GM19328 (cell line): ENCODE data around the gene BCL11B.

Experiments
- ATAC-seq: cut with Tn5 transposase; IDR thresholded peaks from one replicate; pipeline ENCODE4 v1.9.1; 2021; ENCODE audit warnings: mild to moderate bottlenecking, moderate library complexity; ENCODE audit not compliant: unreplicated experiment

BCL11B gene

GRCh38 chr14:99185436-99186068 lies 86.4 kb downstream of the BCL11B start:
- no peak for ATAC-seq

- no peak for ATAC-seq
These were observed 88.3 kb downstream of the BCL11B start for GRCh38 chr14:99183716-99184115.

GRCh38 chr14:99183311-99183710 lies 88.7 kb downstream of the BCL11B start:
- no peak for ATAC-seq

- ATAC-seq, result no peak
These were observed 89.3 kb downstream of the BCL11B start for GRCh38 chr14:99182548-99183250.

- ATAC-seq, result no peak
These were observed 90.0 kb downstream of the BCL11B start for GRCh38 chr14:99181804-99182520.

- ATAC-seq, result no peak
These were observed 90.8 kb downstream of the BCL11B start for GRCh38 chr14:99181241-99181640.

GRCh38 chr14:99179946-99180345 lies 92.1 kb downstream of the BCL11B start:
- no peak for ATAC-seq

- no peak for ATAC-seq
These were observed 92.5 kb downstream of the BCL11B start for GRCh38 chr14:99179506-99179905.

GRCh38 chr14:99177886-99178835 lies 93.8 kb downstream of the BCL11B start:
- no peak for ATAC-seq

- ATAC-seq, result no peak
These were observed 94.8 kb downstream of the BCL11B start for GRCh38 chr14:99177046-99177655.

- no peak for ATAC-seq
These were observed 95.6 kb downstream of the BCL11B start for GRCh38 chr14:99176156-99176945.

GRCh38 chr14:99175331-99176155 lies 96.5 kb downstream of the BCL11B start:
- ATAC-seq, result no peak

- no peak for ATAC-seq
These were observed 97.2 kb downstream of the BCL11B start for GRCh38 chr14:99174770-99175319.

- no peak for ATAC-seq
These were observed 97.8 kb downstream of the BCL11B start for GRCh38 chr14:99174081-99174769.

- no peak for ATAC-seq
These were observed 98.5 kb downstream of the BCL11B start for GRCh38 chr14:99173506-99173905.

- no peak for ATAC-seq
These were observed 98.9 kb downstream of the BCL11B start for GRCh38 chr14:99173086-99173485.

GRCh38 chr14:99171396-99171795 lies 100.6 kb downstream of the BCL11B start:
- ATAC-seq, result no peak

- no peak for ATAC-seq
These were observed 102.1 kb downstream of the BCL11B start for GRCh38 chr14:99169776-99170356.
